K562 (cell line): ENCODE results near the gene MCEMP1. TPM values are rescaled to one million over a fixed set of nuclear protein-coding genes. Genes with fewer than 3 reads are reported as not detected.

Source experiments
- CBFA2T2 ChIP-seq: fragments of 450-650 bp; conservative IDR thresholded peaks from 2 replicates; pipeline ENCODE4 v1.6.1; 2017; ENCODE audit warnings: mild to moderate bottlenecking
- CGGBP1 ChIP-seq: fragments of 250-450 bp; sonication (Bioruptor Pico); IDR thresholded peaks from 2 replicates; pipeline ENCODE4 v1.9.0; 2021; ENCODE audit warnings: mild to moderate bottlenecking
- CREM ChIP-seq: IDR thresholded peaks from 2 replicates; pipeline ENCODE4 v1.6.1; 2014; ENCODE audit warnings: antibody characterized with exemption, low read depth
- FOS ChIP-seq: IDR thresholded peaks from 3 replicates; pipeline ENCODE4 v1.6.1; 2011; ENCODE audit not compliant: insufficient read length; ENCODE audit errors: extremely low read depth
- GATA2 ChIP-seq: sonication (generic); formaldehyde crosslinking; IDR thresholded peaks from 2 replicates; pipeline ENCODE4 v1.4.0; 2020; ENCODE audit warnings: mild to moderate bottlenecking, missing genetic modification reagents
- GMEB1 ChIP-seq: fragments of 250-450 bp; sonication (Bioruptor Pico); IDR thresholded peaks from 2 replicates; pipeline ENCODE4 v1.4.0; 2020; ENCODE audit warnings: mild to moderate bottlenecking
- HOMEZ ChIP-seq: fragments of 250-450 bp; sonication (Bioruptor Pico); IDR thresholded peaks from 2 replicates; pipeline ENCODE4 v1.4.0; 2020; ENCODE audit warnings: mild to moderate bottlenecking, moderate library complexity
- LARP7 ChIP-seq: fragments of 450-650 bp; IDR thresholded peaks from 2 replicates; pipeline ENCODE4 v1.6.1; 2016
- PHF20 ChIP-seq: fragments of 450-650 bp; IDR thresholded peaks from 2 replicates; pipeline ENCODE4 v1.6.1; 2018; ENCODE audit not compliant: partially characterized antibody
- PHF8 ChIP-seq: fragments of 200-600 bp; sonication (generic); IDR thresholded peaks from 2 replicates; pipeline ENCODE4 v1.6.1; 2012; ENCODE audit warnings: mixed run types, mild to moderate bottlenecking, inconsistent platforms, low read length, moderate library complexity, borderline replicate concordance
- RBFOX2 ChIP-seq: fragments of 200-400 bp; formaldehyde crosslinking; IDR thresholded peaks from 2 replicates; pipeline ENCODE4 v1.6.1; 2017; ENCODE audit warnings: low read depth, mild to moderate bottlenecking, low read length, moderate library complexity
- STAG1 ChIP-seq: sonication (generic); formaldehyde crosslinking; IDR thresholded peaks from 2 replicates; pipeline ENCODE4 v1.5.0; 2020; ENCODE audit warnings: missing genetic modification reagents, borderline replicate concordance
- U2AF2 ChIP-seq: fragments of 200-400 bp; formaldehyde crosslinking; optimal IDR thresholded peaks from 2 replicates; pipeline ENCODE3; 2017; ENCODE audit warnings: low read depth, mild to moderate bottlenecking, low read length
- XRCC4 ChIP-seq: IDR thresholded peaks from one replicate; pipeline ENCODE4 v1.6.1; 2011; ENCODE audit not compliant: insufficient read depth, insufficient read length; ENCODE audit errors: extremely low read depth
- YBX1 ChIP-seq: fragments of 450-650 bp; IDR thresholded peaks from 2 replicates; pipeline ENCODE4 v1.7.1; 2016; ENCODE audit warnings: mild to moderate bottlenecking
- ZNF431 ChIP-seq: sonication (generic); formaldehyde crosslinking; IDR thresholded peaks from 2 replicates; pipeline ENCODE4 v1.8.0; 2022; ENCODE audit warnings: mild to moderate bottlenecking, missing genetic modification reagents
- ZNF639 ChIP-seq, 2 experiments: fragments of 200-800 bp in 1 of 2; sonication (Bioruptor generic) in 1 of 2; sonication (generic) in 1 of 2; formaldehyde crosslinking in 1 of 2; IDR thresholded peaks in 1 of 2; conservative IDR thresholded peaks in 1 of 2; 2 replicates each; pipeline versions ENCODE4 v1.5.0 to v1.6.1; 2016 to 2020; ENCODE audit warnings: missing compliant biosample characterization in 1 of 2, missing genetic modification characterization in 1 of 2, missing genetic modification reagents in 1 of 2
- polyA plus RNA-seq, 8 experiments: library from polyadenylated mRNA; depleted of rRNA in 4 of 8; stranded (reverse) in 5 of 8; unstranded in 3 of 8; fragments of >200 nt; fragmentation: Nextera tagmentation in 2 of 8; fragmentation: Illumina TruSeq in 1 of 8; extraction: Ambion mirVana in 2 of 8; extraction: Trizol in 1 of 8; gene quantifications; 2 replicates each; pipeline versions ENCODE4 v1.2.1 to v1.2.3, GENCODE V29; 2011 to 2014; ENCODE audit warnings: inconsistent platforms in 1 of 8, missing spikeins in 1 of 8
- total RNA-seq, 7 experiments: library from RNA; depleted of rRNA in 6 of 7; stranded (reverse); fragments of >200 nt in 6 of 7; fragmentation: Illumina TruSeq in 2 of 7; extraction: Trizol in 2 of 7; gene quantifications; 2 replicates each; pipeline versions ENCODE4 v1.2.1 to v1.2.3, GENCODE V29; 2011 to 2021; ENCODE audit warnings: low replicate concordance in 1 of 7
- TF ChIP-seq, protein P1 (sequence below): IDR thresholded peaks from 2 replicates; pipeline ENCODE4 v1.6.1; 2011; ENCODE audit warnings: borderline replicate concordance, low read depth, mild to moderate bottlenecking, moderate library complexity, low read length; ENCODE audit not compliant: insufficient read depth, poor library complexity, severe bottlenecking
- TF ChIP-seq, protein P2 (sequence below): sonication (generic); formaldehyde crosslinking; IDR thresholded peaks from 2 replicates; pipeline ENCODE4 v1.8.0; 2022; ENCODE audit warnings: missing genetic modification reagents, mild to moderate bottlenecking, moderate library complexity, borderline replicate concordance

Gene MCEMP1
- total and polyA plus RNA-seq, 9 of the 15 experiments (the other 6 are each of a cell fraction or from before 2014, with no cell fraction given): 0.11 to 1.8 (median 0.51) TPM

DNA sequence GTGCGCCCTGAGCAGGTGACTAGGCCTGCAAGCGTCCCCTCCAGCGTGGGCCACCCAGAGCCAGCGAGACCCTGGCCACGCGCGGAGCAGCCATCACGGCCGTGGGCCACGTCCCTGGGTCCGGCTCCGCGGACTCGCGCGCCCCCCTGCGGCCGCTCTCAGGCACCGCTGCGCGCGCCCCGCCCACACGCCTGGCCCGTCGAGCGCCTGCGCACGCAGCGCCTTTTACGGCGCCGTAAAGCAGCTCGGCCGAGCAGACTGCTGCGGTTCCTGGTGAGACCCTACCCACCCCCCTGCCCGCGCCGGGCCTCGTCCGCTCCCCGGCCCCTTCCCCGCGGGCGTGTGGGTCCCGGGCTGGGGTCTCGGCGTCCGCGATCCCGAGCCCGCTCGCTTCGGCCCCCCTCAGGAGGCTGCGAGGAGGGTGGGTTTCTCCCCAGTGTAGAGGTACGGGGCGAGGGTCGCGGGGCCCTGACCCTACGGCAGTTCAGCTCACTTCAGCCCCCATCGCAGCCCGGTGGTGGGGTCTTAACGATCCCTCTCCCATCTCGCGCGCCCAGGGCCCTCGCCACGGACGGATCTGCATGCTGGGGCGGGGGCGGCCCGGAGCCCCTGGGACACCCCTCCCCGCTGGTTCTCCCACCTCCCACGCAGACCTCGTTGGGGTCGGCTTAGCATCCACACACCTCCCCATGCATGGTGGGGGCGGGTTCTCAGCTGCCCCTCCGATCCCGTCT lies 3.9 kb downstream of the MCEMP1 start, which contains the start of gene TRAPPC5 (continued):
- no peak for TF ChIP-seq CGGBP1
- TF ChIP-seq U2AF2: no peak
- TF ChIP-seq GATA2 (CRISPR knock-in tag): peak; percentile 31; the same call in 1 of the 2 replicates
- TF ChIP-seq GMEB1 (CRISPR knock-in tag): peak; percentile 50; the same call in 1 of the 2 replicates
- peak; percentile 80; the same call in 1 of the 2 replicates for TF ChIP-seq PHF8
- TF ChIP-seq FOS: no peak
- peak; percentile 56; the same call in 1 of the 2 replicates for TF ChIP-seq CREM
- no peak for TF ChIP-seq LARP7
- TF ChIP-seq RBFOX2: peak; percentile 65
- TF ChIP-seq ZNF431 (CRISPR knock-in tag): 0 out of 2 replicates have a peak, but pooled peaks have one; percentile 10
- TF ChIP-seq, protein P1, sequence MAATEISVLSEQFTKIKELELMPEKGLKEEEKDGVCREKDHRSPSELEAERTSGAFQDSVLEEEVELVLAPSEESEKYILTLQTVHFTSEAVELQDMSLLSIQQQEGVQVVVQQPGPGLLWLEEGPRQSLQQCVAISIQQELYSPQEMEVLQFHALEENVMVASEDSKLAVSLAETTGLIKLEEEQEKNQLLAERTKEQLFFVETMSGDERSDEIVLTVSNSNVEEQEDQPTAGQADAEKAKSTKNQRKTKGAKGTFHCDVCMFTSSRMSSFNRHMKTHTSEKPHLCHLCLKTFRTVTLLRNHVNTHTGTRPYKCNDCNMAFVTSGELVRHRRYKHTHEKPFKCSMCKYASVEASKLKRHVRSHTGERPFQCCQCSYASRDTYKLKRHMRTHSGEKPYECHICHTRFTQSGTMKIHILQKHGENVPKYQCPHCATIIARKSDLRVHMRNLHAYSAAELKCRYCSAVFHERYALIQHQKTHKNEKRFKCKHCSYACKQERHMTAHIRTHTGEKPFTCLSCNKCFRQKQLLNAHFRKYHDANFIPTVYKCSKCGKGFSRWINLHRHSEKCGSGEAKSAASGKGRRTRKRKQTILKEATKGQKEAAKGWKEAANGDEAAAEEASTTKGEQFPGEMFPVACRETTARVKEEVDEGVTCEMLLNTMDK: peak; percentile 79
- no peak for TF ChIP-seq CBFA2T2
- TF ChIP-seq PHF20: peak; percentile 46
- no peak for TF ChIP-seq ZNF639 (CRISPR knock-in tag; conservative IDR thresholded peaks at IDR 0.05 in 1 of 2, IDR thresholded peaks at IDR 0.05 in 1 of 2)
- no peak for TF ChIP-seq XRCC4
- TF ChIP-seq YBX1: no peak
- TF ChIP-seq STAG1 (CRISPR knock-in tag): peak; percentile 91; the same call in 1 of the 2 replicates
- TF ChIP-seq, protein P2, sequence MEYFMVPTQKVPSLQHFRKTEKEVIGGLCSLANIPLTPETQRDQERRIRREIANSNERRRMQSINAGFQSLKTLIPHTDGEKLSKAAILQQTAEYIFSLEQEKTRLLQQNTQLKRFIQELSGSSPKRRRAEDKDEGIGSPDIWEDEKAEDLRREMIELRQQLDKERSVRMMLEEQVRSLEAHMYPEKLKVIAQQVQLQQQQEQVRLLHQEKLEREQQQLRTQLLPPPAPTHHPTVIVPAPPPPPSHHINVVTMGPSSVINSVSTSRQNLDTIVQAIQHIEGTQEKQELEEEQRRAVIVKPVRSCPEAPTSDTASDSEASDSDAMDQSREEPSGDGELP: peak; percentile 22; the same call in 1 of the 2 replicates
- 0 out of 2 replicates have a peak, but pooled peaks have one; percentile 16 for TF ChIP-seq HOMEZ (CRISPR knock-in tag)
